H1 (cell line): ENCODE data around the gene C12orf42. TPM values are rescaled to one million over a fixed set of nuclear protein-coding genes. Genes with fewer than 3 reads are reported as not detected.

Source experiments
- CTCF ChIA-PET: fragments of 300-600 bp; sonication (Branson Sonifier 250); formaldehyde crosslinking; loops from one replicate; lab custom pipeline; 2021; ENCODE audit not compliant: partially characterized antibody; lab: Charles Lee
- POLR2A ChIA-PET: fragments of 300-600 bp; sonication (Branson Sonifier 250); formaldehyde crosslinking; loops from one replicate; lab custom pipeline; 2021; ENCODE audit warnings: inconsistent platforms; ENCODE audit not compliant: partially characterized antibody; lab: Charles Lee
- DNase-seq, 2 experiments: peaks; one replicate each; pipeline versions ENCODE4 v3.0.0 to v3.0.0-alpha.2; 2010 to 2022; ENCODE audit warnings: low spot score in 2 of 2, low read depth in 1 of 2, mixed read lengths in 1 of 2
- FAIRE-seq: peaks from 2 replicates; lab custom pipeline; 2011; peaks lifted over from hg19 to GRCh38; lab: Jason Lieb, UNC
- H2AFZ ChIP-seq: 2 replicates; pipeline ENCODE4 v1.8.1; 2012; ENCODE audit warnings: low read length, inconsistent platforms
- H2AK5ac ChIP-seq: 2 replicates; pipeline ENCODE4 v1.6.1; 2013; ENCODE audit warnings: low read depth, low read length
- H2BK120ac ChIP-seq: replicated peaks from 2 replicates; pipeline ENCODE3; 2013; ENCODE audit warnings: low read depth, low read length, inconsistent platforms
- H2BK12ac ChIP-seq: 2 replicates; pipeline ENCODE4 v1.6.1; 2013; ENCODE audit warnings: low read depth, low read length
- H2BK15ac ChIP-seq: 2 replicates; pipeline ENCODE4 v1.6.1; 2013; ENCODE audit warnings: low read length
- H2BK20ac ChIP-seq: 2 replicates; pipeline ENCODE4 v1.6.1; 2013; ENCODE audit warnings: low read length
- H2BK5ac ChIP-seq: 2 replicates; pipeline ENCODE4 v1.6.1; 2013; ENCODE audit warnings: low read depth, low read length
- H3K14ac ChIP-seq: 2 replicates; pipeline ENCODE4 v1.6.1; 2013; ENCODE audit warnings: inconsistent platforms; ENCODE audit not compliant: insufficient read length
- H3K18ac ChIP-seq: 2 replicates; pipeline ENCODE4 v1.6.1; 2013; ENCODE audit warnings: low read length; ENCODE audit errors: extremely low read depth
- H3K23ac ChIP-seq: 2 replicates; pipeline ENCODE4 v1.6.1; 2013; ENCODE audit warnings: inconsistent platforms; ENCODE audit not compliant: insufficient read length
- H3K23me2 ChIP-seq: 2 replicates; pipeline ENCODE4 v1.6.1; 2013; ENCODE audit warnings: low read depth, low read length
- H3K27ac ChIP-seq: 2 replicates; pipeline ENCODE4 v1.6.1; 2011; ENCODE audit warnings: low read depth, low read length, inconsistent platforms
- H3K27me3 ChIP-seq, 4 experiments: replicated peaks in 1 of 4; 1 replicate in 1 of 4; 2 replicates in 3 of 4; pipeline versions ENCODE4 v1.6.1 to v1.8.1; 2011 to 2013; ENCODE audit warnings: low read length in 3 of 4, mild to moderate bottlenecking in 3 of 4, inconsistent platforms in 2 of 4, mixed read lengths in 2 of 4, moderate library complexity in 1 of 4; ENCODE audit not compliant: control insufficient read depth in 3 of 4, insufficient read depth in 3 of 4; ENCODE audit errors: extremely low read depth in 1 of 4
- H3K36me3 ChIP-seq, 4 experiments: 2 replicates each; pipeline versions ENCODE4 v1.6.1 to v1.8.1; 2011 to 2013; ENCODE audit warnings: mild to moderate bottlenecking in 4 of 4, low read length in 3 of 4, moderate library complexity in 2 of 4, control low read depth in 1 of 4, inconsistent platforms in 1 of 4; ENCODE audit not compliant: insufficient read depth in 4 of 4, control insufficient read depth in 2 of 4
- H3K4ac ChIP-seq: replicated peaks from 2 replicates; pipeline ENCODE3; 2013; ENCODE audit warnings: low read length, low read depth, mixed read lengths, inconsistent platforms; ENCODE audit not compliant: insufficient read length
- H3K4me1 ChIP-seq, 4 experiments: replicated peaks in 1 of 4; 1 replicate in 1 of 4; 2 replicates in 3 of 4; pipeline versions ENCODE4 v1.6.1 to v1.8.1; 2011 to 2013; ENCODE audit warnings: low read length in 3 of 4, inconsistent platforms in 2 of 4, mixed read lengths in 1 of 4; ENCODE audit not compliant: insufficient read depth in 4 of 4, control insufficient read depth in 3 of 4
- H3K4me2 ChIP-seq, 2 experiments: 2 replicates each; pipeline versions ENCODE4 v1.6.1 to v1.8.1; 2011 to 2013; ENCODE audit warnings: low read depth in 2 of 2, low read length in 2 of 2, control low read depth in 1 of 2, inconsistent platforms in 1 of 2, mild to moderate bottlenecking in 1 of 2; ENCODE audit not compliant: insufficient read depth in 1 of 2
- H3K4me3 ChIP-seq, 4 experiments: fragments of 200-600, 300-600 bp in 1 of 4; sonication (generic), shearing (Covaris generic), sonication (Bioruptor Twin) in 1 of 4; 2 replicates each; pipeline versions ENCODE4 v1.5.1 to v1.8.1; 2011 to 2016; ENCODE audit warnings: low read length in 4 of 4, low read depth in 3 of 4, control low read depth in 2 of 4, inconsistent platforms in 2 of 4, mild to moderate bottlenecking in 2 of 4, mixed read lengths in 1 of 4, moderate library complexity in 1 of 4; ENCODE audit not compliant: insufficient read depth in 2 of 4; ENCODE audit errors: extremely low read depth in 1 of 4
- H3K56ac ChIP-seq: replicated peaks from 2 replicates; pipeline ENCODE3; 2013; ENCODE audit warnings: low read depth, mild to moderate bottlenecking, mixed read lengths, low read length, inconsistent platforms; ENCODE audit not compliant: insufficient read length
- H3K79me1 ChIP-seq: 2 replicates; pipeline ENCODE4 v1.6.1; 2013; ENCODE audit warnings: low read depth, low read length, control low read depth
- H3K79me2 ChIP-seq, 2 experiments: 2 replicates each; pipeline versions ENCODE4 v1.6.1 to v1.8.1; 2012 to 2013; ENCODE audit warnings: low read length in 2 of 2, mild to moderate bottlenecking in 2 of 2, inconsistent platforms in 1 of 2; ENCODE audit not compliant: insufficient read depth in 2 of 2, control insufficient read depth in 1 of 2
- H3K9ac ChIP-seq, 4 experiments: replicated peaks in 1 of 4; 1 replicate in 1 of 4; 2 replicates in 3 of 4; pipeline versions ENCODE4 v1.6.1 to v1.8.1; 2011 to 2013; ENCODE audit warnings: low read depth in 3 of 4, low read length in 3 of 4, control low read depth in 2 of 4, mild to moderate bottlenecking in 2 of 4, moderate library complexity in 2 of 4, inconsistent platforms in 1 of 4; ENCODE audit errors: extremely low read depth in 1 of 4
- H3K9me3 ChIP-seq, 2 experiments: 2 replicates each; pipeline versions ENCODE4 v1.6.1 to v1.8.1; 2012 to 2013; ENCODE audit warnings: mild to moderate bottlenecking in 2 of 2, moderate library complexity in 2 of 2, control low read depth in 1 of 2, inconsistent platforms in 1 of 2, low read depth in 1 of 2, low read length in 1 of 2, mixed read lengths in 1 of 2; ENCODE audit not compliant: insufficient read depth in 2 of 2
- H4K20me1 ChIP-seq, 2 experiments: replicated peaks in 1 of 2; 2 replicates each; pipeline versions ENCODE3 to v1.8.1; 2011 to 2013; ENCODE audit warnings: inconsistent platforms in 2 of 2, low read length in 2 of 2, mild to moderate bottlenecking in 1 of 2; ENCODE audit not compliant: insufficient read depth in 2 of 2, control insufficient read depth in 1 of 2
- H4K5ac ChIP-seq: 2 replicates; pipeline ENCODE4 v1.6.1; 2013; ENCODE audit warnings: low read length, low read depth, mixed read lengths, inconsistent platforms; ENCODE audit not compliant: insufficient read length
- H4K8ac ChIP-seq: 2 replicates; pipeline ENCODE4 v1.8.0; 2013; ENCODE audit warnings: mild to moderate bottlenecking, moderate library complexity, low read length, inconsistent platforms; ENCODE audit not compliant: insufficient read depth; ENCODE audit errors: extremely low read depth
- H4K91ac ChIP-seq: replicated peaks from 2 replicates; pipeline ENCODE3; 2013; ENCODE audit warnings: low read length, mixed read lengths, inconsistent platforms; ENCODE audit not compliant: insufficient read length
- CBX5 ChIP-seq: fragments of 300-800, 300-1000 bp; sonication (generic); IDR thresholded peaks from 2 replicates; pipeline ENCODE4 v1.7.1; 2016; ENCODE audit warnings: antibody characterized with exemption, low read length, low read depth
- CEBPB ChIP-seq: IDR thresholded peaks from 2 replicates; pipeline ENCODE4 v1.6.1; 2012; ENCODE audit warnings: low read depth, low read length
- CHD2 ChIP-seq: IDR thresholded peaks from 2 replicates; pipeline ENCODE4 v1.6.1; 2012; ENCODE audit warnings: low read length, improper control_type of control experiment
- CREB1 ChIP-seq: IDR thresholded peaks from 2 replicates; pipeline ENCODE4 v1.6.1; 2012; ENCODE audit warnings: inconsistent platforms
- MAX ChIP-seq: IDR thresholded peaks from 2 replicates; pipeline ENCODE4 v1.6.1; 2012; ENCODE audit warnings: inconsistent platforms
- PHF8 ChIP-seq: fragments of 200-600 bp; sonication (generic); conservative IDR thresholded peaks from 2 replicates; pipeline ENCODE4 v1.7.1; 2012; ENCODE audit warnings: low read depth, mild to moderate bottlenecking, inconsistent platforms, low read length, moderate library complexity
- RBBP5 ChIP-seq: IDR thresholded peaks from 2 replicates; pipeline ENCODE4 v1.7.1; 2012; ENCODE audit warnings: low read depth, mild to moderate bottlenecking, inconsistent platforms, low read length, moderate library complexity, borderline replicate concordance
- RNF2 ChIP-seq: fragments of 200-900, 300-1000 bp; sonication (generic); IDR thresholded peaks from 2 replicates; pipeline ENCODE4 v1.7.1; 2016; ENCODE audit warnings: borderline replicate concordance, low read depth, mild to moderate bottlenecking, antibody characterized with exemption, low read length; ENCODE audit not compliant: poor library complexity, severe bottlenecking; ENCODE audit errors: missing control alignments
- RXRA ChIP-seq: IDR thresholded peaks from 2 replicates; pipeline ENCODE4 v1.6.1; 2011; ENCODE audit warnings: low read depth, mild to moderate bottlenecking, low read length, moderate library complexity; ENCODE audit not compliant: insufficient read depth
- SAP30 ChIP-seq: fragments of 300-600 bp; sonication (generic); IDR thresholded peaks from 2 replicates; pipeline ENCODE4 v1.7.1; 2012; ENCODE audit warnings: low read length, moderate library complexity, mild to moderate bottlenecking, inconsistent platforms; ENCODE audit not compliant: insufficient read depth, insufficient replicate concordance
- SP1 ChIP-seq: IDR thresholded peaks from 2 replicates; pipeline ENCODE4 v1.6.1; 2011; ENCODE audit warnings: low read depth, low read length
- SP2 ChIP-seq: IDR thresholded peaks from 2 replicates; pipeline ENCODE4 v1.6.1; 2012; ENCODE audit warnings: mild to moderate bottlenecking, low read length, inconsistent platforms
- ZNF274 ChIP-seq: IDR thresholded peaks from 2 replicates; pipeline ENCODE4 v1.7.0; 2012; ENCODE audit warnings: low read length, borderline replicate concordance; ENCODE audit errors: extremely low read depth
- WGBS, 2 experiments: shearing (Covaris generic) in 1 of 2; methylation state at CpG; one replicate each; pipeline versions ENCODE4 v1.1.6 to v1.1.7; 2013 to 2015; ENCODE audit warnings: low lambda C conversion rate in 2 of 2, mixed read lengths in 2 of 2, inconsistent platforms in 1 of 2, low coverage in 1 of 2, missing lambda C conversion rate in 1 of 2; ENCODE audit not compliant: insufficient replicate concordance in 2 of 2, insufficient coverage in 1 of 2, insufficient read length in 1 of 2; ENCODE audit errors: extremely low coverage in 1 of 2, missing lambda C conversion rate in 1 of 2; 5-methylcytosine and 5-hydroxymethylcytosine counted together
- polyA plus RNA-seq, 7 experiments: library from polyadenylated mRNA; depleted of rRNA in 3 of 7; stranded (reverse) in 5 of 7; unstranded in 2 of 7; fragments of >200 nt in 5 of 7; fragments of 200-250 nt in 2 of 7; gene quantifications; 1 replicate in 5 of 7; 2 replicates in 1 of 7; 4 replicates in 1 of 7; pipeline versions ENCODE4 v1.2.1 to v1.2.3, GENCODE V29; 2011 to 2013; ENCODE audit warnings: missing spikeins in 2 of 7, mixed read lengths in 2 of 7
- total RNA-seq: library from RNA; stranded (reverse); fragmentation: NEBNext Ultra II Directional; extraction: Animal tissue kit (Norgen Biotek cat#: 25700); gene quantifications from 2 replicates; pipeline ENCODE4 v1.2.1, GENCODE V29; 2021

C12orf42 gene
- total and polyA plus RNA-seq, 2 of the 8 experiments (the other 6 are each of a cell fraction or from before 2014, with no cell fraction given): 0.05 TPM; not detected in 1

DNA sequence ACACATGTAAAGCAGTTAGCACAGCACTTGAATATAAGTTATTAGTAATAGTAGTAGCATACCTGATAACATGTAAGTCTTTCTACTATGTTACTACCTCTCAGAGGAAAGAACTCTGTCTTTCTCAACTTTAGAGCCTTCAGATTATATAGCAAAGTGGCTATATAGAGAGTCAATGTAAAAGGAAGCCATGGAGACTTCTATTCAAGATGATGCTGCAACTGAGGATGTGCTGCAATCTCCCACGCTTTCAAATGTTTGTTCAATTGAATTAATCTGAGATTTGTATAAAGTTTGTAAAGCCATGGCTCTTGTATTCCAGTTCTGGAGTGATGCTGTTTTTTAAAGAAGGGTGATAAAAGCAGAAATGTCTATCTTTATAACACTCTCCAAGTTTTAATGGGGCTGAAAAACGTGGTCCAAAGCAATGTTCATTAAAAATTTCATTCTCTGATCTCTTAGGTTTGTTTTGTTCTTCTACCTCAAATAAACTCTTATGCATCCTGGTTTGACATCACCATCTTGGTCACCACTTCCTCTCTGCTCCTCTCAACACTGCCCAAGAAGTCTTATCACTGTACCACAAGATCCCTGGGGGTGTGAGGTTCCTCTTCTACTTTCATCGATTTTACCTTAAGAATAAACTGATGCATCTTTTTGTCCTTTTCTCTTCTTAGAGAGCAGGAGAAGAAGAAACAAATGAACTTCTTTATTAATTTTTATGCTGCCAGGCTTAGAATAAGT is 40.6 kb downstream of the C12orf42 start:
- H3K9me3 ChIP-seq: no peaks in the 10 kb centered on the region
- peaks cover 0 to 5% (median 0%) of the 10 kb centered on the region in 4 experiments; a peak in 2 of 7 replicates for H3K4me1 ChIP-seq
- H4K8ac ChIP-seq: no peak overlapping the region
- CTCF ChIA-PET: no interaction called here
- H3K4me3 ChIP-seq: no peak overlapping the region
- H3K4ac ChIP-seq: no peak overlapping the region
- no peak overlapping the region for H4K5ac ChIP-seq
- H3K79me1 ChIP-seq: no peaks in the 10 kb centered on the region
- H3K36me3 ChIP-seq: no peaks in the 10 kb centered on the region
- no peak overlapping the region for H2BK120ac ChIP-seq
- WGBS, 2 experiments: 91% methylated on average over 3 of the region's 3 CpGs; no CpG with 5 or more reads in 1 of the 2 experiments
- H3K4me2 ChIP-seq: no peak overlapping the region
- H2BK12ac ChIP-seq: no peak overlapping the region
- H3K9ac ChIP-seq: no peak overlapping the region
- no peak overlapping the region for H3K23ac ChIP-seq
- H3K27me3 ChIP-seq: no peaks in the 10 kb centered on the region
- H3K23me2 ChIP-seq: no peaks in the 10 kb centered on the region
- no peak overlapping the region for H2AFZ ChIP-seq
- POLR2A ChIA-PET: no interaction called here
- no peak overlapping the region for H2BK5ac ChIP-seq
- no peak overlapping the region for H3K18ac ChIP-seq
- no peaks in the 10 kb centered on the region for H4K20me1 ChIP-seq
- H2BK20ac ChIP-seq: no peak overlapping the region
- no peak overlapping the region for H4K91ac ChIP-seq
- no peak overlapping the region for H2BK15ac ChIP-seq
- H3K79me2 ChIP-seq: no peaks in the 10 kb centered on the region
- DNase-seq (no peak), FAIRE-seq (no peak)
- no peak overlapping the region for H3K56ac ChIP-seq
- no peak overlapping the region for H3K14ac ChIP-seq
- no peak overlapping the region for H3K27ac ChIP-seq
- no peak overlapping the region for H2AK5ac ChIP-seq
- TF ChIP-seq MAX (no peak), ZNF274 (no peak), SP2 (no peak), CHD2 (no peak), RXRA (no peak), RNF2 (no peak), PHF8 (no peak), CREB1 (no peak), CBX5 (no peak), RBBP5 (no peak), SP1 (no peak), CEBPB (no peak), SAP30 (no peak)
